ENCODE data around the gene SIGLEC8. TPM values are rescaled to one million over a fixed set of nuclear protein-coding genes. Genes with fewer than 3 reads are reported as not detected.

SIGLEC8 gene
- total RNA-seq, 4 donors from 2014 or later = 0.17 to 0.94 (median 0.38) TPM

GRCh38 chr19:51456541-51457290 is 1.5 kb downstream of the SIGLEC8 start:
- TF ChIP-seq, protein P1, sequence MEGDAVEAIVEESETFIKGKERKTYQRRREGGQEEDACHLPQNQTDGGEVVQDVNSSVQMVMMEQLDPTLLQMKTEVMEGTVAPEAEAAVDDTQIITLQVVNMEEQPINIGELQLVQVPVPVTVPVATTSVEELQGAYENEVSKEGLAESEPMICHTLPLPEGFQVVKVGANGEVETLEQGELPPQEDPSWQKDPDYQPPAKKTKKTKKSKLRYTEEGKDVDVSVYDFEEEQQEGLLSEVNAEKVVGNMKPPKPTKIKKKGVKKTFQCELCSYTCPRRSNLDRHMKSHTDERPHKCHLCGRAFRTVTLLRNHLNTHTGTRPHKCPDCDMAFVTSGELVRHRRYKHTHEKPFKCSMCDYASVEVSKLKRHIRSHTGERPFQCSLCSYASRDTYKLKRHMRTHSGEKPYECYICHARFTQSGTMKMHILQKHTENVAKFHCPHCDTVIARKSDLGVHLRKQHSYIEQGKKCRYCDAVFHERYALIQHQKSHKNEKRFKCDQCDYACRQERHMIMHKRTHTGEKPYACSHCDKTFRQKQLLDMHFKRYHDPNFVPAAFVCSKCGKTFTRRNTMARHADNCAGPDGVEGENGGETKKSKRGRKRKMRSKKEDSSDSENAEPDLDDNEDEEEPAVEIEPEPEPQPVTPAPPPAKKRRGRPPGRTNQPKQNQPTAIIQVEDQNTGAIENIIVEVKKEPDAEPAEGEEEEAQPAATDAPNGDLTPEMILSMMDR (IDR thresholded peaks at IDR 0.05; ENCODE audit: low read depth) = no peak

DNA sequence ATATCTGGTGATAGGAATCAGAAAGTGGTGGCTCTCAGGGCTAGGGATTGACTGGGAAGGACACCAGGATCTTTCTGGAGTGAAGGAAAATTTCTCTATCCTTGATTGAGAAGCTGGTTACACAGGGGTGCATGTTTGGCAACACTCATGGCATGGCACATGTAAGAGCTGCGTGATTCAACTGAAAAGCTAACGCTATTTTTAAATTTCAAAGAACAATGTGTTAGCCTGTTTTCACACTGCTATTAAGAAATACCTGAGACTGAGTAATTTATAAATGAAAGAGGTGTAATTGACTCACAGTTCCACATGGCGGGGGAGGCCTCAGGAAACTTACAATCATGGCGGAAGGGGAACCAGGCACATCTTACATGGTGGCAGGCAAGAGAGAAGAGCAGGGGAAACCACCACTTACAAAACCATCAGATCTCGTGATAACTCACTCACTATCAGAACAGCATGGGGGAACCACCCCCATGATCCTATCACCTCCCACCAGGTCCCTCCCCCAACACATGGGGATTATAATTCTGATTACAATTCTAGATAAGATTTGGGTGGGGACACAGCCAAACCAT is 7.4 kb downstream of the SIGLEC8 start:
- TF ChIP-seq, protein P1 (IDR thresholded peaks at IDR 0.05; ENCODE audit: low read depth) = no peak

- TF ChIP-seq, protein P1 (IDR thresholded peaks at IDR 0.05; ENCODE audit: low read depth) = no peak
These were observed 9.7 kb downstream of the SIGLEC8 start for GRCh38 chr19:51448411-51449016.

GRCh38 chr19:51448011-51448410 is 10.2 kb downstream of the SIGLEC8 start:
- TF ChIP-seq, protein P1 (IDR thresholded peaks at IDR 0.05; ENCODE audit: low read depth) = no peak

DNA sequence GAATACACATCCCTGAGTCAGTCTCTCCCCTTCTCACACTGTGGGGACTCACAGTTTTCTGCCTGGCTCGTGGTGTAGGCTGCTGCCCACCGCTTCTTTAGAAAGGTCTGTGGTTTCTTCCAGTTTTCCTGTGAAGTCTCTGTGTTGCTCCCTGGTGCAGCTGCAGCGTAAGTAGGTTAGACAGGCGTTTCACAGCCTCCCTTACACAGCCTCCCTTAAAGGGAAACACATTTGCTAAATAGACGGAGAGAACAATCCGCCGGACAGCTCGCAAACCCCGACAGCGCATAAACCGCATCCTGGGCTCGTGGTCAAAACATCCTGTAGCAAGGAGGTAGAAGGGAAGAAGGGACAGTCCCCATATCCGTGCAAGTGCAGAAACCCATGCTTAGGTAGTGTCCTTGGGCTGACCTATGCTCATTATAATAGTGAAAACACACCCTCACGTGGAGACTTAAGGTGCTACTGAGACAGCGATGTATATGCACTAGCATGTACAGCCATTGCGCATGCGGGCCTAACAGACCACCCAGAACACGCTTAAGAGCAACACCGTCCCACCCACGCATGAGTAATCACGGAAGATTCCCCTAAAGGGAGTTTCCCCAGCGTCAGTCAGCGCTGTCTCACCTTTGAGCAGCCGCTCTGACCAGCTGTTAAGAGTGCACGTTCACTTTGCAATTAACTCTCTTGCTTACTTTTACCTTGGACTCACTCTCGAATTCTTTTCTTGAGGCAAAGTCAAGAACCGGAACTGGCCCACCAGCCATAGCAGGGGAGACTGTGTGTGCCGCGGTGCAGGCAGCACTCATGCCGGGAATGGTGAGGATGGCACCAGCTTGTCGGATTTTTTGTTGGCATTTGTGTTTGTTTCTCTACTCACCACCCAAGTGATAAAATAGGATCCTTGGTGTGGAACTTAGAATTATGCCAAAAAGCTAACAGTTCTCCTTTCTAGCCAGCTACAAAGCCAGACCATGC is 16.6 kb downstream of the SIGLEC8 start:
- TF ChIP-seq, protein P1 (IDR thresholded peaks at IDR 0.05; ENCODE audit: low read depth) = no peak

- TF ChIP-seq, protein P1 (IDR thresholded peaks at IDR 0.05; ENCODE audit: low read depth) = no peak
These were observed 17.3 kb downstream of the SIGLEC8 start for GRCh38 chr19:51440846-51441409.

Data from subcutaneous adipose tissue (tissue), 4 donors.